Activated CD8-positive, alpha-beta memory T cell treated with anti-CD3 and anti-CD28 coated beads, Interleukin-2, amount 50 U/mL, for 48 hours (primary cell): ENCODE results near the gene NCAPG.
"Not testable (repeated sequence)": the region's sequence is repeated elsewhere in the genome, so short reads cannot be mapped to it uniquely, and the experiment has no call there.

ENCODE experiments used
- DNase-seq: peaks from one replicate; pipeline ENCODE4 v3.0.0-alpha.2; 2020

Gene NCAPG

GRCh38 chr4:17788956-17789355, 21.8 kb upstream of the NCAPG start:
- DNase-seq, result no peak

- DNase-seq, result no peak
Observed at GRCh38 chr4:17794730-17795129, 16.0 kb upstream of the NCAPG start.

- no peak for DNase-seq
Observed at GRCh38 chr4:17797808-17798207, 13.0 kb upstream of the NCAPG start.

DNA sequence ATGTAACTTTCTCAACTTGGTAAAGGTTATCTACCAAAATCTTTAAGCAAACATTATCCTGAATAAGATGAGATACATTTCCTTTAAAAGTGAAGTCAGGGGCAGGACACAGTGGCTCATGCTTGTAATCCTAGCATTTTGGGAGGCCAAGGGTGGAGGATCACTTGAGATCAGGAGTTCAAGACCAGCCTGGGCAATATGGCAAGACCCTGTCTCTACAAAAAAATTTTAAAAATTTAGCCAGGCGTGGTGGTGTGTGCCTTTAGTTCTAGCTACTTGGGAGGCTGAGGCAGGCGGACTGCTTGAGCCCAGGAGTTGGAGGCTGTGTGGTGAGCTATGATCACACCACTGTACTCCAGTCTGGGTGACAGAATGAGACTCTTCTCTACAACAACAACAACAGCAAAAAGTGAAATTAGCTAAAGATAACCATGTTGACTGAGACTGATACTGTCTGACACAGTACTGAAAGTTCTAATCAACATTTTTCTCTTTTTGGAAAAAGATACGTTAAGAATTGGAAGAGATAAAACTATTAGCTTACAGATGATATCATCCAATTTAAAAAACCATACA, 5.1 kb upstream of the NCAPG start:
- DNase-seq, result no peak

DNA sequence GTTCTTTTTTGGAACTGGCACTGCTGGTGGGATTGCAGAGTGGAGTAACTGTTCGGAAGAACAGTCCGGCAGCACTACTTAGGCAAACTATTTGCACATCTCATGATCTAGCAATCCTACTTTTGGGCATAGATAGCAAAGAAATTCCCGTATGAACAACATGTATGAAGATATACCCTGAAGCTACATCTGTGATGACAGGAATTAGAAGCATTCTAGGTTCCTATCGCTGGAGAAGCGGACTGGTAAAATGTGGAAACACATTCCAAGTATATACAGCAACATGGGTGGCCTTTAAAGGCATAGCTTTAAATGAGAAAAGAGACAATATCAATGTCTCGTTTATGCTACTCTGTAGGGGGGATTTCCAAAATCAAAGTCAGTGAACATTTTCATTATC, 3.3 kb upstream of the NCAPG start:
- no peak for DNase-seq

DNA sequence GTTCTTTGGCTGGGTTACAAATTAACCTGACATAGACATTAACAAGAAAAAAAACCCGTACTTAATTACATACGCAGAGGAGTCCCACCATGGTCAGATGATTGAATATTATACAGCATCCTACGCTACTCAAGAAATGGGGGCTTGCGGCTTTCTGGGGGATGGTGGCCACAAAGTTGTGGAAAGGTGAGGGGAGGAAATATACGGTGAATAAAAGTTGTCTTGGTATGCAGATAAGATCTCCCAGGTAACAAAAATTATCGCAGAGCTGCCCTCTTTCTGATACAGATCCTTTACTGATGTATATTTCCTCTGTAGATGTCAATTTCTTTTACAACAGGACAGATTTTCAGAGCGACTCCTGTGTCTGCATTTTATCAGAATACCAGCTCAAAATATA, 1.1 kb upstream of the NCAPG start:
- no peak for DNase-seq

DNA sequence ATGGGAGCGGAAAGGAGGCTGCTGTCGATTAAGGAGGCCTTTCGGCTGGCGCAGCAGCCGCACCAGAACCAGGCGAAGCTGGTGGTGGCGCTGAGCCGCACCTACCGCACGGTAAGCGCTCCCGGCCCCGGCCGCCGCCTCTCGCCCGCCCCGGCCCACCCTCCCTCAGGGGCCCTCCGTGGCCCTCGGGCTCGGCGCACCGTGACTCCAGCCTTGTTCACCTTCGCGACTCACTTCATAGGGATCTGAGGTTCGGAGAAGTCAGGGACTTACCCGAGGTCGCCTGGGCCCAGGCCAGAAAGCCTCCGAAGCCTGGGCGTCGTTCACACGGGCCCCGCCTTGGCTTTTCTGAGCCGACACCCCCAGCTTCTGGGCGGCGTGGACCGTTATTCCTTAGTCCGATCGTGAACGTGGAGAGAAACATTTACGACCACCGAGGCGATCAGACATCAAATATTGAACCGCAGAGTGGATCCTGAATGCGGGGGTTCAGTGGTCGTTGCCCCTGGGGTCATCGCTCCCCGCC, 362 bp downstream of the NCAPG start:
- no peak for DNase-seq

GRCh38 chr4:17812125-17812524, 1.3 kb downstream of the NCAPG start:
- DNase-seq, result no peak

GRCh38 chr4:17812801-17813200, 2.0 kb downstream of the NCAPG start:
- no peak for DNase-seq

DNA sequence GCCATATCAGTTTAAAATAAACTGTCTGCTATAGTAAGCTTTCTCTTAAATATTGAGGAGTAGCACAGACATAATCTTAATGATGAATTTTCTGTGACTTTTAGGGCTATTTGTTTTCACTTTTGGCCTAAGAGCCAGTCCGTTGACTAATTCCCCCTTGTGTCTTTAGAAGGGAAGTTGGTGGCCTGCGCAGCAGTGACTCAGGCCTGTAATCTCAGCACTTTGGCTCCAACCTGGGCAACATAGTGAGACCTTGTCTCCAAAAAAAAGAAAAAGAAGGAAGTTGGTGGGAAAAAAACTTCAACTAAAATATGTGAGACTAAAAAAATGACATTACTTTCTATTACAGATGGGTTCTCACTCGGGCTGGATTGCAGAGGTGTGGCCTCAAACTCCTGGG, 3.4 kb downstream of the NCAPG start:
- DNase-seq, result no peak

DNA sequence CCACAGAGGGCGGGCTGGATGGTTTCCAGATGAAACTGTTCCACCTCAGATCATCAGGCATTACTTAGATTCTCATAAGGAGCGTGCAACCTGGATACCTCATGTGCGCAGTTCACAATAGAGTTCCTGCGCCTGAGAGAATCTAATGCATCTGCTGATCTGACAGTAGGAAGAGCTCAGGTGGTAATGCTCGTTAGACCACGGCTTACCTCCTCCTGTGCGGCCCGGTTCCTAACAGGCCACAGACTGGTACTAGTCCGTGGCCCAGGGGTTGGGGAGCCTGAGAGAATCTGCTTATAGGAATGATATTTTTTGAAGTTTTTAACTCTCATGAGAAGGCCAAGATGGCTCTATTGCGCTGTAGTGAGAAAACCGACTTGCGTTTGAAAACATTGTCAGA, 5.4 kb downstream of the NCAPG start:
- no peak for DNase-seq

DNA sequence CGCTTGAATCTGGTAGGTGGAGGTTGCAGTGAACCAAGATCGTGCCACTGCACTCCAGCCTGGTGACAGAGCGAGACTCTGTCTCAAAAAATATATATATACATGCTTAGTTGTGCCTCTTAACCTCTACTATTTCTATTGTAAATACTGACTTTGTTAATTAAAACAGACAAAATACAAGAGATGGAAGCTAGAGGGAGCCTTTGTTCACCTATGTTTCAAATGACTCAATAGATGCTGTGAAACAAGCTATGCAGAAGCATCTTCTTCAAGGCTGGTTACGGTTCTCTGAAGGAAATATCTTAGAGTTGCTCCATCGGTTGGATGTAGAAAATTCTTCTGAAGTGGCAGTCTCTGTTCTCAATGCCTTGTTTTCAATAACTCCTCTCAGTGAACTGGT, 6.2 kb downstream of the NCAPG start:
- DNase-seq, result no peak

DNA sequence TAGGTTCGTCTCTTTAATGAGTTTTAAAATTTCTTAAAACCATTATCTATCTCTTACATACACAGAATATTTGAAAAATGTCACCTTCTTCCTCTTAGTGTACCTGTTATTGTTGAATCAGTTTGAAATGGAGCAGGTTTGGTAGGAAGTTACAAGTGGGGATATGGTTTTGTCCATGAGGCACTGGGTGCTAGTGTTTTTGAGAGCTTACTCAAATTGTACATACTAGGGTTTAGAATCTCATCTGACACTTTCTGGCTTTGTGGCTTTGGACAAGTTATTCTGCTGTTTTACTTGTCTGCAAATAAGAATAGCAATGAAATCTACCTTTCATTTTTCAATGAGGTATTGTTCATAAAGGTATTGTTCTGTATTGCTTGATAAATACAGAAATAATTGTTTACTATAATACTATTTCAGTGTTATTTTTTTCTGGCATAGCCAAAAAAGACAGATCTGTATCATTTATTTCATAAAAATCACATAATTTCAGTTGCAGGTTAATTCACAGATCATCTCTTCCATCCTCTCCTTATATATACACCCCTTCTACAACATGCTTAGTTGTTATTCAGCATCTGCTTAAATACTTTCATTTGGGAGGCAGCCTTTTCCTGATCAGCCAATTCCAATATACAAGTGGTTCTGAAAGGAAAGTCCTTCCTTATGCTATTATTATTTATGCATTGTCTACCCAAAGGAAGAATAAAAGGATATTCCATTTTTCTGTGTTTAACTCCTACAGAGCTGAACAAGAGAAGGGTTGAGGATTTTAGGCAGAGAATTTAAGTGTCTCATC, 13.3 kb downstream of the NCAPG start:
- no peak for DNase-seq

- DNase-seq, result no peak
Observed at GRCh38 chr4:17846266-17846665, 35.5 kb downstream of the NCAPG start.

- not testable (repeated sequence) for DNase-seq
Observed at GRCh38 chr4:17850295-17850694, 39.5 kb downstream of the NCAPG start.

DNA sequence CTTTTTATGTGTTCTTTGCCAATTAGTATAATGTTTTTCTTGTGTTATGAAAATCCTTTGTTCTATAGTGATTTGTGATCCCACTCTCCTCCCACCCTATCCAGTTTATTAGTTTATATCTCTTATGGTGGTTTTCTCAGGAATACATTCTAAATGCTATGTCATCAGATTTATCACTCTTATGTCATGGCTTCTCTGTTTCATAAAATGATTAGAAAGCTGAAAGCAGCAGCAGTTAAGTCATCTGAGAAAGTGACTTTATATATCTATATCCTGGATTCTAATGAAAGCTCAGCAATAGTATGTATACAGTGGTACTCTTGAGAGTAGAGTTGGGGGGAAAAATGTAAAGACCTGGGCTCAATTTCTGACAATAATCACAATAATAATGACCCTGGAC, 41.2 kb downstream of the NCAPG start:
- no peak for DNase-seq

GRCh38 chr4:17854036-17854435, 43.3 kb downstream of the NCAPG start:
- DNase-seq, result no peak

DNA sequence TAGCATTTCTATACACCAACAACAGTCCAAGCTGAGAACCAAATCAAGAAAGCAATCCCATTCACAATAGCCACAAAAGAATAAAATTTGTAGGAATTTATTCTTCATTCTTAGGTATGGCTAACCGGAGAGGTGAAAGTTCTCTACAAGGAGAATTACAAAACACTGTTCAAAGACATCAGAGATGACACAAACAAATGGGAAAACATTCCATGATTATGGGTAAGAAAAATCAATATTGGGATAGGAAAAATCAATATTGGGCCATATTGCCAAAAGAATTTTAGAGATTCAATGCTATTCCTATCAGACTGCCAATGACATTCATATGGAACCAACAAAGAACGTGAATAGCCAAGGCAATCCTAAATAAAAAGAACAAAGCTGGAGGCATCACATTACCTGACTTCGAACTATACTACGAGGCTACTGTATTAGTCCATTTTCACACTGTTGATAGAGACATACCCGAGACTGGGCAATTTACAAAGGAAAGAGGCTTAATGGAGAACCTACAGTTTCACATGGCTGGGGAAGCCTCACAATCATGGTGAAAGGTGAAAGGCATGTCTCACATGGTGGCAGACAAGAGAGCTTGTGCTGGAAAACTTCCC, 49.1 kb downstream of the NCAPG start:
- no peak for DNase-seq

DNA sequence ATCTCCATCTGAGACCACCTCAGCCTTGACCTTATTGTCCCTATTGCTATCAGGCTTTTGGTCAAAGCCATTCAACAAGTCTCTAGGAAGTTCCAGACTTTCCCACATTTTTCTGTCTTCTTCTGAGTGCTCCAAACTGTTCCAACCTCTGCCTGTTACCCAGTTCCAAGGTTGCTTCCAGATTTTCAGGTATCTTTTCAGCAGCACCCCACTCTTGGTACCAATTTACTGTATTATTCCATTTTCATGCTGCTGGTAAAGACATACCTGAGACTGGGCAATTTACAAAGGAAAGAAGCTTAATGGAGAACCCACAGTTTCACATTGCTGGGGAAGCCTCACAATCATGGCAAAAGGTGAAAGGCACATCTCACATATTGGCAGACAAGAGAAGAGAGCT, 51.1 kb downstream of the NCAPG start:
- not testable (repeated sequence) for DNase-seq

GRCh38 chr4:17865866-17866363, 55.1 kb downstream of the NCAPG start:
- no peak for DNase-seq

DNA sequence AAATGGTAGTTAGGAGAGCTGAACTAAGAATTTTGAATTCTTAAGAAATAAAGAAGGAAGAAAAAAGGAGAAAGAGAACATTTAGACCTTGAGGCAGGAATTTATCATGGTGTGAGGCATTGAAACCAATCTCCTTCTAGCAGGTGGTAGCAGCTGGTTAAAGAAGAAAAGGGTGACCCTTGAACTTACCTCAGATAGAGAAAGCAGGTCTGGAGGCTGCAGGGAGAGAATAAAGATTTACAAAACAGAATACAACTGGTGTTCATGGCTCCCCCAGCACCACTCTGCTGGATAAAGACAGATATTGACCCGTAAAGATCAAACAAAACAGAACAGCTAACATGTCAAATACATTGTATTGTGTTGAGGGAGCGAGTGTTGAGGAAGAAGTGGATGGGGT, 56.0 kb downstream of the NCAPG start:
- DNase-seq, result no peak

DNA sequence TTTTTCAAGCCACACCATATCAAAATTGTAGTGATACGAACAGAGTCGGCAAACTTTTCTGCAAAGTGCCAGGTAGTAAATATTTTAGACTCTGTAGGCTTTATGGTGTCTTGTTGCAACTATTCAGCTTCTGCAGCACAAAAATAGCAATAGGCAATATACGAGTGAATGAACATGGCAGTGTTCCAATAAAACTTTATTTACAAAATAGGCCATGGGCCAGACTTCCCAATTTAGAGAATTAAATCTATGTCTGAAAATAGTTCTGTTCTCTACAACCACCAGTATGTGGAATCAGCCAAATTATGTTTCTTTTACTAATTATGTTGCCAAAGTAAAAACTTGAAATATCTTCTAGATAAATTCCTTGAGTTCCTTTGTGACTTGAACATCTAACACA, 56.5 kb downstream of the NCAPG start:
- no peak for DNase-seq

- no peak for DNase-seq
Observed at GRCh38 chr4:17869327-17869726, 58.5 kb downstream of the NCAPG start.
